ENCODE measurements around the gene LY9.
"Not testable (repeated sequence)": the region's sequence is repeated elsewhere in the genome, so short reads cannot be mapped to it uniquely, and the experiment has no call there.

Gene LY9

DNA sequence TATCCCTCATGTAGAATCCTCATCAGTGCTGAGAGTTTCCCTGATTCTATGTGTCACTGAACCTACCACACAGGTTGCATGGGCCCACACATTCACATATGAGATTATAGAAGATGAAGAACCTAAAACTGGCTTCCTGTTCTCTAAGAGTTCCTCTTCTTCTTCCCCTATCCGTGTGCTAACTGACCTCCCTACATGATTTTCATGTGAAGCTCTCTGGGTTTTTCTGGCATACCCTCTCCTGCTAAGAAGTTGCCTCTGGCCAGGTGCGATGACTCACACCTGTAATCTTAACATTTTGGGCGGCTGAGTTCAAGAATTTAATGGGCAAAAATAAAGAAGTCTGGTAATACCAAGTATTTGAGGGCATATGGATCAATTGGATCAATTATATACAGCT, 72.2 kb downstream of the LY9 start:
- Mint-ChIP-seq H3K27me3 (no peaks in the 10 kb centered on the region), H3K36me3 (ENCODE audit: low read depth) (no peaks in the 10 kb centered on the region), H3K9me3 (no peaks in the 10 kb centered on the region), H3K4me1 (ENCODE audit: low read depth) (peaks cover 26% of the 10 kb centered on the region), H3K27ac (no peak overlapping the region), H3K4me3 (no peak overlapping the region)

DNA sequence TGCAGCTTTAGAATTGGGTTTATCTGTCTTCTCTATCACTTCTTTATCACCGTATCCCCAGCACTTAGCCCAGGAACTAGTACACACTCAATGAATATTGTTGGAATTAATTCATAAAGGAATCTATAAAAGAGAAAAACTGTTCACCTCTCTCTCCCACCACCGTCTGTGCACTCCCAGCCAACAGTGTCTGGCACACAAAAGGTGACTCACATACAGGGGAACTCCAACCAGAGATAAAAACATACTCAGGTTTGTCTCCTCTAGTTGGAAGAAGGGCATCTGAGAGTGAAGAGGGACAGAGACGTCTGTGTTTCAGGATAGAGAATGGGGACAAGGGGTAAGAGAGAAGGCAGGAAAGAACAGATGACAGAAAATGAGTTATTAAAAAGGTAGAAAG, 79.0 kb downstream of the LY9 start:
- Mint-ChIP-seq H3K27ac (no peak overlapping the region), H3K4me1 (ENCODE audit: low read depth) (peaks cover 27% of the 10 kb centered on the region), H3K4me3 (no peak overlapping the region), H3K27me3 (no peaks in the 10 kb centered on the region), H3K9me3 (no peaks in the 10 kb centered on the region), H3K36me3 (ENCODE audit: low read depth) (no peaks in the 10 kb centered on the region)

DNA sequence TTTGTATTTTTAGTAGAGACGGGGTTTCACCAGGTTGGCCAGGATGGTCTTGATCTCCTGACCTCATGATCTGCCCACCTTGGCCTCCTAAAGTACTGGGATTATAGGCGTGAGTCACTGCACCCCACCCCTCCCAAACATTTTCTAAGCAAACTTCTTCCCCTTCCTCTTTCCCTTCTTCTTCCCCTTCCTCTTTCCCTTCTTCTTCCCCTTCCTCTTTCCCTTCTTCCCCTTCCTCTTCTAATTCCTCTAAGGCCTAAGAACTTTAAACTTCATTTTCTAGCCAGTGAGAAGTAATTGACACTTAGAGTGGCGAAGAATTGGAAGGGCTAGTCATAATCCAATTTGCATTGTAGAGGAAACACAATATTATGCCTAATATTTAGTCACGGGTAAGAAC, 79.6 kb downstream of the LY9 start:
- H3K36me3 Mint-ChIP-seq (ENCODE audit: low read depth); H3K4me3 Mint-ChIP-seq: not testable (repeated sequence)

DNA sequence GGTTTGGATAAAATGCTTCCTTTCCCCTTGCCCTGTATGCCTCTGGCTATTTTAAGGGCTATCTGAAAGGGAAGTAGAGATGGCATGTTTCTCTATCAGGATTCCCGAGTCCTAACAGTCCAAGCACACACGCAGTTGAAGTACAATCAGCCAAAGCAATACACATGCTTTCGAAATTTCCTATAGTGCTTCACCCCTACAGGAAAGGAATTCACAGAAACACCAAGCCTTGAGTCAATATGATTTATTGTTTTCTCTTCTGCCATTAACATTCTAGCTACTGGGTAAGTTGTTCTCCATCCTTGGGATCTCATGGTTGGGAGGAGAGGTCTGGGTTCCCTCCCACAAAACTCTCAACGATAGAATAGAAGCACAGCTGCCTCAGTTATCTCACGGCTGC, 80.3 kb downstream of the LY9 start:
- Mint-ChIP-seq H3K4me3 (no peak overlapping the region), H3K27me3 (no peaks in the 10 kb centered on the region), H3K36me3 (ENCODE audit: low read depth) (no peaks in the 10 kb centered on the region), H3K9me3 (no peaks in the 10 kb centered on the region), H3K27ac (no peak overlapping the region), H3K4me1 (ENCODE audit: low read depth) (peaks cover 25% of the 10 kb centered on the region)

More for the DNA sequence above, 79.6 kb downstream of the LY9 start:
- not testable (repeated sequence) for H3K27ac Mint-ChIP-seq, H3K27me3 Mint-ChIP-seq, H3K9me3 Mint-ChIP-seq
- peaks cover 27% of the 10 kb centered on the region for H3K4me1 Mint-ChIP-seq (ENCODE audit: low read depth)

DNA sequence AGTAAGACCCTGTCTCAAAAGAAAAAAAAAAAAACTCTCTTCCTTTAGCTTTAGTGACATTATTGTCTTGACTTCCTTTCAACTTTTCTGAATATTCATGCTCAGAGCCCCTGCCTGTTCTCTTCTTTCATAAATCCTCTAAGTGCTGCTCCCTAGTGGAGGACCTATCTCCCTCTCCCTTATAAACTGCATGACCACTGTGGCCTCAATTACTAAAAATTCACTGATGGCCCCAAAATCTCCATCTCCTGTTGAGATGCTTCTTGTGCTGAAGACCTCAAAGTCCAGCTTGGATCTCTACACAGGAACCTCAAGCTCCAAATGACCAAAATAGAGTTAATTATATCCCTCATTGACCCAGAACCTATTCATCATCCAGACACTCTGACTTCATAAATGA, 81.2 kb downstream of the LY9 start:
- H3K4me1 Mint-ChIP-seq (ENCODE audit: low read depth): peaks cover 24% of the 10 kb centered on the region
- H3K27me3 Mint-ChIP-seq: no peaks in the 10 kb centered on the region
- no peaks in the 10 kb centered on the region for H3K36me3 Mint-ChIP-seq (ENCODE audit: low read depth)
- no peaks in the 10 kb centered on the region for H3K9me3 Mint-ChIP-seq
- no peak overlapping the region for H3K4me3 Mint-ChIP-seq
- no peak overlapping the region for H3K27ac Mint-ChIP-seq

Measured in stimulated activated naive CD8-positive, alpha-beta T cell treated with anti-CD3 and anti-CD28 coated beads, Interleukin-15, Interleukin-2, amounts not matched to agents 100 ng/mL and 50 ng/mL, for 24 hours (primary cell).